Esophagus mucosa (tissue), 1 donor: ENCODE measurements around the gene OR51V1. TPM values are rescaled to one million over a fixed set of nuclear protein-coding genes. Genes with fewer than 3 reads are reported as not detected.
"Not testable (repeated sequence)": the region's sequence is repeated elsewhere in the genome, so short reads cannot be mapped to it uniquely, and the experiment has no call there.

Experiments
- ATAC-seq: fragments of 200-7000 bp; cut with Tn5 transposase; one replicate; pipeline ENCODE4 v1.9.1; 2020
- total RNA-seq: library from RNA; stranded (reverse); gene quantifications from one replicate; pipeline ENCODE4 v1.2.4, GENCODE V29; 2023
- donor health status: DM: yes; HTN: yes; CAD: no.

The OR51V1 gene
- total RNA-seq, 1 donor from 2014 or later, result not detected

DNA sequence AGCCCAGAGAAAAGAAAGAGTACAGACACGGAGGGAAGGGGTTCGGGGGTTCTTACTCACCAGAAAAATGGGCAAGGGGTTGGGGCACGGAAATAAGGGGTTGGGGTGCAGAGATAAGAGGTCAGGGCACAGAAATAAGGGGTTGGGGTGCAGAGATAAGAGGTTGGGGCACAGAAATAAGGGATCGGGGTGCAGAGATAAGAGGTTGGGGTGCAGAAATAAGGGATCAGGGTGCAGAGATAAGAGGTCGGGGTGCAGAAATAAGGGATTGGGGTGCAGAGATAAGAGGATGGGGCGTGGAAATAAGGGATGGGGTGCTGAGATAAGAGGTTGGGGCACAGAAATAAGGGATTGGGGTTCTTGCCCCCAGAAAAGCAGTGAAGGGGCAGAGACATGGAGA lies 35.7 kb downstream of the OR51V1 start:
- not testable (repeated sequence) for ATAC-seq

DNA sequence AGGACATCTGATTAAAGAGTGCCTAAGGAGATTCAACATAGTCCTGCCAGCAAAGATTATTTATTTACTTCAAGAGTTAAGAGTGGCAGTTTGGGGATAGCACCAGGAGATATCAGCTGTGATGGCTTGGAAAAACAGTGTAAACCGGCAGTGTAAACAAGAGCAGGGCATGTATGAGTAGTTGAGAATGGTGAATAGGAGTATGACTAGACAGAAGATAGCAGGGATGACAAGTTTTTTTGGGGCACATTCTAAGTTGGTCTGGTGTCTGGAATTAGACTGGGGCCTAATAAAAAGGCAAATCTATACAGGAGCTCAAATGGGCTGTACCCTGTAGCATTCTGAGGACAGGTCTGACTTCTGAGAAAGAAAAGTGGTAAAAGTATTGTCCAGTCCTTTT lies 39.4 kb downstream of the OR51V1 start:
- not testable (repeated sequence) for ATAC-seq

DNA sequence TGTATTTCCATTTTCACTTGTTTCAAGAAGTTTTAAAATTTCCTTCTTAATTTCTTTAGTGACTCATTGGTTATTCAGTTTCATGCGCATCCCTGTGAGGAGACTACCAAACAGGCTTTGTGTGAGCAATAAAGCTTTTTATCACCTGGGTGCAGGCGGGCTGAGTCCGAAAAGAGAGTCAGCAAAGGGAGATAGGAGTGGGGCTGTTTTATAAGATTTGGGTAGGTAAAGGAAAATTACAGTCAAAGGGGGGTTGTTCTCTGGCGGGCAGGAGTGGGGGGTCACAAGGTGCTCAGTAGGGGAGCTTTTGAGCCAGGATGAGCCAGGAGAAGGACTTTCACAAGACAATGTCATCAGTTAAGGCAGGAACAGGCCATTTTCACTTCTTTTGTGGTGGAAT lies 40.3 kb downstream of the OR51V1 start:
- ATAC-seq, result not testable (repeated sequence)

DNA sequence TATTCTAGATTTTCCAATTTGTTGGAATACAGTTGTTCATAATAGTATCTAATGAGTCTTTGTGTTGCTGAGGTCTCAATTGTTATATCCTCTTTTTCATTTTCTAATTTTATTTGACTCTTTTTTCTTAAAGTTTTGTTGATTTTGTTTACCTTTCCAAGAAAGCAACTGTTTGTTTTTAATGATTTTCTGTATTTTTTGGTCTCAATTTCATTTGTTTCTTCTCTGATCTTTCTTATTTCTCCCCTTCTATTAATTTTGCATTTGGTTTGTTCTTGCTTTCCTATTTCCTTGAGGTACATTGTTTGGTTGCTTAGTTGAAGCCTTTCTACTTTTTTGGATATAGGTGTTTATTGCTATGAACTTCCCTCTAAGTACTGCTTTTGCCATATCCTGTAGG lies 40.7 kb downstream of the OR51V1 start:
- no peak for ATAC-seq

DNA sequence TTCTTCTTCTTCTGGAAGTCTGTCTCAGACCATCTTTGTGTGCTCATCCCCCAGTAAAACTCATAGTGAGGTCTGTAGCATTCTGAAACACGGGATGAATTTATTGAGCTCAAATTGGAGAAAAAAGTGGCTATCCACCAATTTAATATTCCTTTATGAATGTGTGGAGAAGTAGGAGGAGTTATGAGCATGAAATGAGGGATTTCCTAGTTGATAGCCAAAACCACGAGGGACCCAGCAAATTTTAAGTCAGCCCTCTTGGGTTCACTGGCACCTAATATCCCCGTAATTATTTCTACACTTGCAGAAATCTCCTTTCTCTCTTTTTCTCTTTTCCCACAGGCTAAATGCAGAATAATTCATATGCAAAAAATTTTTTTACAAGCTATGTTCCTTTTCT lies 45.8 kb downstream of the OR51V1 start, which contains the start of gene OR52A1:
OR52A1 (minus strand) TSS at position 101 of the 400 bp plus-strand sequence. CDS start 2,388 bp downstream, outside the sequence.
- no peak for ATAC-seq

DNA sequence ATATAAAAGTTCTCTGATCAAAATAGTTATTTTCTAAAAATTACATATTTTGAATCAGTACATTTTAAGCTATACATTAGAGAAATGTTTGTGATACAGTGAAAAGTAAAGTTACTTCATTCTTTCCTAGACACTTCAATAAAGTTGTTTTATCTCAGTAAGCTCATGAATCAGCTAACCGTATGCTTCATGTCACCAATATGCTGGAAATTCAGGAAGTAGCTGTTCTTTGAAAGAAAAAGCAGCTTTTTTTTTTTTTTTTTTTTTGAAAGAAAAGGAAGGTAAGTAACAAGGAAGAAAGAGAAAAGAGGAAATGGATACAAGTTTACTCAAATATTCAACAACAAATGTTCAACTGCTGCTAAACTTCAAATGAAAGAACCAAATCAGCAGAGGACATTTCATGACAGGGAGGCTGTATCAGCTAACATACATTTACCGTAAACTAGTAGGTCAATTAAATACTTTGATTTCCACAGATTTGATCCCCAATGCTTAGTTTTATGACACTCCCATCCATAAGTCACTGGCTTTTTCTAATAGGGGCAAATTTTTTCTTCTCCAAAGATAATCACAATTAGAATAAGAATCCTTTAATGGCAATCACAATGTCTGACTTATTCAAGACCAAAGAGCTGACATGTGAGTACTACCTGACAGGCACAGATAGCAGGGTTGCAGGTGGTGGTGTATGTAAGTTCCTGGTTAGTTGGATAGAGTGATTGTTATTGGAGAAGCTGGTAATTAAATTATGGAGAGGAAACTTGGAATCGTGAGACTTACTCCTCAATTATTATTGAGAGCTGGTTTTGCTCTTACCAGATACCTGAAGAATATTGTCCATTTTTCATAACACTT lies 46.7 kb downstream of the OR51V1 start:
- no peak for ATAC-seq

DNA sequence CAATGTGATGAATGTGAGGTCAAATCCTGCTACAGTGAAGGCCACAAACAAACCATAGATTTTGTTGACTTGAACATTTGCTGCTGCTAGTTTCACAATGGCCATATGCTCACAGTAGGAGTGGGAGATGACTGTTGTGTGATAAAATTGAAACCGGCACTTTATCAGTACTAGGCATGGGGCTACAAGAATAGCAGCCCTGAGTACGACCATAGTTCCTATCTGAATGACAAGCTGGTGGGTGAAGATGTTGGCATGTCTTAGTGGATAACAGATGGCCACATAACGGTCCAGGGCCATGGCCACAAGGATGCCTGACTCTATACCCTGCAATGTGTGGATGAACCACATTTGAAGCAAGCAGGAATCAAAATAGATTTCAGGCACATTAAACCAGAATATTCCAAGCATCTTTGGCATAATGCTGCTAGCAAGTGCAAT lies 48.7 kb downstream of the OR51V1 start:
- no peak for ATAC-seq

Other genes starting within 250 kb of the OR51V1 start
- not detected for gene OR51A2, start 245.0 kb downstream of the OR51V1 start, total RNA-seq
- gene OR51L1, start 205.8 kb downstream of the OR51V1 start, total RNA-seq, result not detected
- not detected for gene OR52J3, start 154.2 kb downstream of the OR51V1 start, total RNA-seq
- gene OR52E2, start 141.1 kb downstream of the OR51V1 start, total RNA-seq, result not detected
- gene OR52E1, start 131.1 kb downstream of the OR51V1 start, total RNA-seq, result not detected
- not detected for gene OR52A5, start 62.3 kb downstream of the OR51V1 start, total RNA-seq
- gene OR52A1, start 45.9 kb downstream of the OR51V1 start, total RNA-seq, result not detected
- gene HBB, start 26.4 kb upstream of the OR51V1 start, total RNA-seq, result 20.2 TPM
- not detected for gene HBD, start 33.8 kb upstream of the OR51V1 start, total RNA-seq
- not detected for gene HBG1, start 49.2 kb upstream of the OR51V1 start, total RNA-seq
- gene HBG2, start 54.1 kb upstream of the OR51V1 start, total RNA-seq, result not detected
- not detected for gene HBE1, start 69.3 kb upstream of the OR51V1 start, total RNA-seq
- gene OR51B4, start 101.3 kb upstream of the OR51V1 start, total RNA-seq, result not detected
- not detected for gene OR51B2, start 123.6 kb upstream of the OR51V1 start, total RNA-seq
- gene OR51B5, start 142.8 kb upstream of the OR51V1 start, total RNA-seq, result not detected
- not detected for gene OR51B6, start 150.8 kb upstream of the OR51V1 start, total RNA-seq
- not detected for gene OR51M1, start 183.1 kb upstream of the OR51V1 start, total RNA-seq
- gene OR51Q1, start 221.4 kb upstream of the OR51V1 start, total RNA-seq, result not detected
- not detected for gene OR51I1, start 240.8 kb upstream of the OR51V1 start, total RNA-seq
- not detected for gene OR51I2, start 248.6 kb upstream of the OR51V1 start, total RNA-seq